HL-60 (cell line): Measurements from ENCODE around the gene CHST13.

ENCODE experiments used
- CTCF ChIP-seq: IDR thresholded peaks from one replicate; pipeline ENCODE4 v1.5.1; 2011; ENCODE audit warnings: low read length, control low read depth, inconsistent platforms; ENCODE audit not compliant: insufficient read depth
- GABPA ChIP-seq: IDR thresholded peaks from 2 replicates; pipeline ENCODE4 v1.6.1; 2012; ENCODE audit warnings: low read depth
- POLR2AphosphoS5 ChIP-seq: IDR thresholded peaks from 2 replicates; pipeline ENCODE4 v1.6.1; 2012; ENCODE audit warnings: low read depth
- REST ChIP-seq: IDR thresholded peaks from 2 replicates; pipeline ENCODE4 v1.6.1; 2012; ENCODE audit warnings: low read depth; ENCODE audit not compliant: insufficient replicate concordance
- SPI1 ChIP-seq: IDR thresholded peaks from 2 replicates; pipeline ENCODE4 v1.6.1; 2012; ENCODE audit warnings: low read depth, mild to moderate bottlenecking, borderline replicate concordance

GRCh38 chr3:126544596-126545281 lies 20.8 kb downstream of the CHST13 start:
- TF ChIP-seq REST: no peak
- no peak for TF ChIP-seq GABPA
- TF ChIP-seq CTCF: no peak
- TF ChIP-seq POLR2AphosphoS5: no peak
- no peak for TF ChIP-seq SPI1
